HepG2 (cell line): Measurements from ENCODE around the gene CAPZB.

Experiments
- CTCF ChIP-seq: sonication (generic); formaldehyde crosslinking; IDR thresholded peaks from 2 replicates; pipeline ENCODE4 v1.5.0; 2020; ENCODE audit warnings: mild to moderate bottlenecking, missing genetic modification reagents, moderate library complexity
- POLR2AphosphoS5 ChIP-seq: IDR thresholded peaks from 2 replicates; pipeline ENCODE4 v1.6.1; 2012; ENCODE audit warnings: low read depth, low read length
- ZNF512 ChIP-seq: sonication (generic); formaldehyde crosslinking; IDR thresholded peaks from 2 replicates; pipeline ENCODE4 v1.4.0; 2020; ENCODE audit warnings: mild to moderate bottlenecking, missing genetic modification reagents

- TF ChIP-seq CTCF (CRISPR knock-in tag) (no peak), ZNF512 (CRISPR knock-in tag) (no peak), POLR2AphosphoS5 (no peak)
Observed at GRCh38 chr1:19479351-19480120, 5.8 kb downstream of the CAPZB start.
